Inflammatory macrophage treated with lipopolysaccharide for 1 hour (primary cell): ENCODE data around the gene FBXW9.
"Not testable (repeated sequence)": the region's sequence is repeated elsewhere in the genome, so short reads cannot be mapped to it uniquely, and the experiment has no call there.

Source experiments
- DNase-seq, 2 donors: peaks; one replicate each; pipeline ENCODE4 v3.0.0-alpha.2; 2020 to 2022

Gene FBXW9

DNA sequence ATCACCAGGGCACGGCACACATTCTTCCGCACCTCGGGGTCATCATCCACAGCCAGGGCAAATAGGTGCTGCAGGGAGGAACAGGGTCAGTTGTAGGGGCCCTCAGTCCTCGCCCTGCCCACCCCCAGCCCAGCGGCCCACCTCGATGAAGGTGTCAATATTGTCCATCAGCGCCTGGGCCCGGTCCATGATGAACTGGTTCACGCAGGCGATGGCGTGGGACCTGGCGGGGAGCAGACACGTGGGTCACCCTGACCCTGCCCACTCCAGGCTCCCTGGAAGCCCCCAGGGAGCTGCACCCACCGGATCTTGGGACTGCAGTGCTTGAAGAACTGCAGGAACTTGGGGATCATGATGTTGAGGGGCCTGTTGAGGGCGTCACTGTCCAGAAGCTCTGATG is 18.7 kb upstream of the FBXW9 start:
- no peak for DNase-seq

- DNase-seq = not testable (repeated sequence)
Measured at GRCh38 chr19:12713304-12713703, 16.9 kb upstream of the FBXW9 start.

DNA sequence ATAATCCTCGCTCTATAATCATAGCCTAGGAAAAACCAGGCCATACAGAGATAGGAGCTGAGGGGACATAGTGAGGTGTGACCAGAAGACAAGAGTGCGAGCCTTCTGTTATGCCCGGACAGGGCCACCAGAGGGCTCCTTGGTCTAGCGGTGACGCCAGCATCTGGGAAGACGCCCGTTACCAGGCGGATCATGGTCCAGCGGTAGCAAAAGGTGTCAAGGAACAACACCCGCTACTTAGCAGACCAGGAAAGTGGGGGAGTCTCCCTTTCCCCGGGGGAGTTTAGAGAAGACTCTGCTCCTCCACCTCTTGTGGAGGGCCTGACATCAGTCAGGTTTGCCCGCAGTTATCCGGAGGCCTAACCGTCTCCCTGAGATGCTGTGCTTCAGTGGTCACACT is 15.6 kb upstream of the FBXW9 start:
- not testable (repeated sequence) for DNase-seq

DNA sequence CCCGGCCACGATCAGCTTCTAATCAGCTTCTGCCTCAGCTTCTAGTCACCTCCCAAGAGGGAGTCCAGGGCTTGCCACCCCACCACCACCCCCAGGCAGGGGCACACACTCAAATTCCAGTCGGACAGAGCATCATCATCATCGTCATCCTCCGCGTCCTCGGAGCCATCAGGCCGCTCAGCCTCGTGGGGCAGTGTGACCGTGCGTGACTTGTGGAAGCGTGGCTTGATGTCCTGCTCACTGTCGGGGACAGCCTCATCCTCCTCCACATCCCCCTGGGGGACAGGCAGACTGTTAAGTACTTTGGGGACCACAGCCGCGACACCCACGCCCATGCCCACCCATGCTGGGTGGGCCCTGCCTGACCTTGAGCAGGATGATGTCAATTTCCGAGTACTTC is 14.8 kb upstream of the FBXW9 start:
- no peak for DNase-seq

DNA sequence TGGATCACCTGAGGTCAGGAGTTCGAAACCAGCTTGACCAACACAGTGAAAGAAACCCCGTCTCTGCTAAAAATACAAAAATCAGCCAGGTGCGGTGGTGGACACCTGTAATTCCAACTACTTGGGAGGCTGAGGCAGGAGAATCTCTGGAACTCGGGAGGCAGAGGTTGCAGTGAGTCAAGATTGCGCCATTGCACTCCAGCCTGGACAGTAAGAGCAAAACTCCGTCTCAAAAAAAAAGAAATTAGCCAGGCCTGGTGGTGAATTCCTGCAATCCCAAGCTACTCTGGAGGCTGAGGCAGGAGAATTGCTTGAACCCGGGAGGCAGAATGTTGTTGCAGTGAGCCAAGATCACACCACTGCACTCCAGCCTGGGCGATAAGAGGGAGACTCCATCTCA is 12.2 kb upstream of the FBXW9 start:
- DNase-seq = no peak

DNA sequence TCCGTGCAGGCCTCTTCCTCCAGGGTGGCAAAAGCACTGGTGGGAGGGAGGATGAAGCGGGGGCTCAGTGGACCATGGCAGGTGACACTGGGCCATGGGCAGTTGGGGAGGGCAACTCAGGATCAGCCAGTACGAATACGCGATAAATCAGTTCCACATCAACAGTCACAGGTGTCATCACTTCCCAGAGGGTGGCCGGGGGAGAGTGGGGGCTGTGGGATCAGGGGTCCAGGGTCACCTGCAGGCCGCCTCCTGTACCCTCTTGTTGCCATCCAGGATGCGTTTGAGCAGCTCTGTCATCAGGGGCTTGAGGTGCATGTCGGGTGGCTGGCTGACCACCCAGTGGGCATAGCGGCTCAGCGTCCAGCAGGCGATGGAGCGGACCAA is 9.9 kb upstream of the FBXW9 start:
- DNase-seq = no peak

- DNase-seq = no peak
Measured at GRCh38 chr19:12705654-12706331, 9.4 kb upstream of the FBXW9 start.

GRCh38 chr19:12705169-12705568 is 8.7 kb upstream of the FBXW9 start:
- DNase-seq = no peak

DNA sequence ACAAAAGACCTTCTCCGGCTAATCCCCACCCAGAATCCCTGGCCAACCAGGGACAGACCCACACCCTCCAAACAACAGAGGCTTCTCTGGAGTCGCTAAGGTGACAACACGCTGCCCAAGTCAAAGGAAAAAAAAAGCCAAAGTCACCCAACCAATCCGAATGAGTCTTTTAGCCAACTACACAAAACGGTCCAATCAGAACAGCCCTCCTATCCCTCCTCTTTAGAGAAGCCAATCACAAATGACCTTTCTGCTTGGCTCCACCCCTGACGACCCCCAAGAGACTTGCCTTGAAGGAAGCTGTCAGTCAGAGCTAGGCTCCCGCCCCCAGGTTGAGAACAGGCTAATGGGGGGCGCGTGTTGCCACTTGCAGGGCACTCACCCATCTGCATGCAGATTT is 6.6 kb upstream of the FBXW9 start:
- DNase-seq = peak in 1 of 2 donors; percentile 33

DNA sequence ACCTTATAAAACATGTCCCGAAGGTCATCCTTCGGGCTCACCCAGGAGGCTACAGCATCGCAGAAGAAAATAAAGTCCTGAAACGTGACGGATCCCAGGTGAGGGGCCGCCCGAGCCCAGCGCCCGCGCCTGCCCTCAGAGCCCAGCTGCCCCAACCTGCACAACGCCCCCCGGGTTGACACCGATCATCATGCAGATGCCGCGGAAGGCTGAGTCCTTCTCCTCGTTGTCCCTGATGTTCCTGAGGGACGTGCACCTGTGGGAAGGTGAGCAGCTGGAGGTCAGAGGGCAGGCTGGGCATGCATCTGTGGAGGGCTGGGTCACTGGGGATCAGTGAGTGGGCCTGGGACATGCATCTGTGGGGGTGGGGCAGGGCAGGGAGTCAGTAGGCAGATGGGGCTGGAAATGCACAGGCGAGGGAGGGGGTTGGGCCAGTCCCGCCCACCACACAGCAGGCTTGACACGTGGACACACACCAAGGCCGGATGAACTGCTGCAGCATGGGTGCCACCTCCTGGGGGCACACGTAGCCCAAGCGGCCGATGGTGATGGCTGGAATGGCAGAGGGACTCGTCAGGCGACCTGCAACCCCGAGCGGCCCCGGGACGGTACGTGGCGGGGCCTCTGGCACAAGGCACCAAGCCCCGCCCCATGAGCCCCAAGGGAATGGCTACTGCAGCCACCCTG is 5.3 kb upstream of the FBXW9 start:
- DNase-seq = no peak

DNA sequence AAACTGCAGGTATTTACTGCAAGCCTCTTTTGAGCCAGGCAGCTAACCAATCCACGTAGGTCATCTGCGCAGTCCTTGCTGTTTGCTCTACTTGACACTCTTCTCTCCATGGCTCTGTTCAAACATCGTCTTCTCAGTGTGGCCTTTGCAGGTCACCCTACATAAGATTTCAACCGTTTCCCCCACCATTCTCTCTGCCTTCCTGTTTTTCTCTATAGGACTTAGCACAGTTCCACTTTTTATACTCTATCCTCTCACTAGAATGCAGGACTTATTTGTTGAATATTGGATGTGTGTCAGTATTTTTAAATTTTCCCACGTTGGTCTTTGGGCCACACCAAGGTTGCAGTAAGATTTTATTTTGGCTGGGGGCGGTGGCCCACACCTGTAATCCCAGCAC is 1.7 kb upstream of the FBXW9 start:
- DNase-seq = no peak

DNA sequence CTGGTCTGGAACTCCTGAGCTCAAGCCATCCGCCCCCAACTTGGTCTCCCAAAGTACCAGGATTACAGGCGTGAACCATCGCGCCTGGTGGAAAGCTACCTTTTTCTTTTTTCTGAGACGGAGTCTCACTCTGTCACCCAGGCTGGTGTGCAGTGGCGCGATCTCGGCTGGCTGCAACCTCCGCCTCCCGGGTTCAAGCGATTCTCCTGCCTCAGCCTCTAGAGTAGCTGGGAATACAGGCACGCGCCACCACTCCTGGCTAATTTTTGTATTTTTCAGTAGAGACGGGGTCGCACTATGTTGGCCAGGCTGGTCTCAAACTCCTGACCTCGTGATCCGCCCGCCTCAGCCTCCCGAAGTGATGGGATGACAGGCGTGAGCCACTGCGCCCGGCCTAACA is 994 bp upstream of the FBXW9 start:
- DNase-seq = not testable (repeated sequence)

- DNase-seq = no peak
Measured at GRCh38 chr19:12695997-12696365, 450 bp downstream of the FBXW9 start.

DNA sequence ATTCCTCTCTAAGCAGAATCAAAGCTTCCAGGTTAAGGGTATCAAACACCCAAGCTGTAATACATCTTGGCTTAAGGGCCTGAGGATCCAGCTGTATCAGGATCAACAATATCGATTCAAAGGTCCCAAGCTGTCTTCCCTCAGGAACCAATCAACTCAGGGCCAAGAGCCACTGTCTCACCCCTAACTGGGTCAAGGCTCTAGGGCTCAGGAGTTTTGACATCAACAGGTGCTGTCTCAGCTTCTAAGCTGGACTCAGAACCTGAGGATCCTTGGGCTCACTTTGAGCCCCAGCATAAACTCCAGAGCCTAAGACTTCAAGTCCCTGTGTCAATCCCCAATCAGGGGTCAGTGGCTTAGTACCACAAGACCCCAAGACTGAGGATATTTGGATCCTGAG is 917 bp downstream of the FBXW9 start:
- no peak for DNase-seq

DNA sequence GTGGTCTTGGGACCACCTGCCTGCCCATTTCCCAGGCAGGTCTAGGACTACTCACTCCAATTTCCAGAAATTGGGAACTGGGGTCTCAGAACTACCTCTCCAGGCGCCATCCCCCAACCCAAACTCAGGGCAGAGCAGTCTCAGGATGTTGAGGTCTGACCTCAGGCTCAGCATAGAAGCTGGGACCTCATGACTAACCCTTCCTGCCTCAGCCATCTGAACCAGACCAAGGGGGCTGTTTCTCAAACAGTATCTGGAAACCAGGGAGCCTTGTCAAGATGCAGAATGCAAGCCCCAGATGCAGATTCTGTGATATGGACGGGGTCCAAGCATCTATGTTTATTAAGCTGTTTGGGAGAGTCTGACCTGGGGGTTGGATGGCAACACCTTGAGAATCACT is 1.3 kb downstream of the FBXW9 start:
- no peak for DNase-seq

- no peak for DNase-seq
Measured at GRCh38 chr19:12694641-12695040, 1.8 kb downstream of the FBXW9 start.

DNA sequence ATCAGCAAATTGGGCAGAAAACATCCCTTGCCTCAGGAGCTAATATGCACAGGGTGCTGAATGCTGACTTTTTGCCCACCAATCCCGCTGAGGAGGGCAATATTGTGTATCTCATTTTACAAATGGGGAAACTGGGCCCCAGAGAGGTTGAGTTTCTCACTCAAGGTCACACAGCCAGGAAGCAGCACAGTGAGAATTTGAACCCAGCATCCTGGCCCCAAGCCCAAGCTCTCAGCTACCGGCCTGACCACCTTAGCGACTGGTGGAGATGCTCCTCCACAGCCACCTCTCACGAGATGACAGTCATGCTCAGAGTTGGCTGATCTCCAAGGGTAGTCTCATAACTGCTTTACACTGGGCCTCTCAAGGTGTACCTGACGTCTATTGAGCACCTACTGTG is 3.5 kb downstream of the FBXW9 start:
- DNase-seq = no peak

GRCh38 chr19:12689581-12690216 is 6.7 kb downstream of the FBXW9 start:
- DNase-seq = no peak

DNA sequence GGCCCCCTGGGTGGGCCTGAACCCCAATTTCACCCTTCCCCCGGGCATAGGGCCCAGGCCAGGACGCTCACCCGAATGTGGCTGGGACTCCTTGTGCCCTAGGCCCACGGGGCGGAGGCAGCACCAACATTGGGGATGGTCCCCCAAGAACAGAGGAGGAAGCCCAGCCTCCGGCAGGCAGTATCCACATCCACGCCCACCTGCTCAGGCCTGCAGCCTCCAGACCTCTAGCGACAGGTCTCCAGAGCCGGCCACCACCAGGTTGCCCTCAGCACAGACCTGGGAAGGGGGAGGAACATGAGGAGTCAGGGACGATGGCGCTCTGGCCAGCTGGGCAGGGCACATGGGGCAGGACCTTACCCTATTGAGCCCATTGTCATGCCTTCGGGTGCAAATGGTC is 7.4 kb downstream of the FBXW9 start:
- no peak for DNase-seq

- no peak for DNase-seq
Measured at GRCh38 chr19:12687496-12688196, 8.8 kb downstream of the FBXW9 start, which contains the start of gene GNG14. Gene GNG14, plus strand, starts transcription at chr19:12687998. Its CDS starts 51 bp downstream, at chr19:12688049.

DNA sequence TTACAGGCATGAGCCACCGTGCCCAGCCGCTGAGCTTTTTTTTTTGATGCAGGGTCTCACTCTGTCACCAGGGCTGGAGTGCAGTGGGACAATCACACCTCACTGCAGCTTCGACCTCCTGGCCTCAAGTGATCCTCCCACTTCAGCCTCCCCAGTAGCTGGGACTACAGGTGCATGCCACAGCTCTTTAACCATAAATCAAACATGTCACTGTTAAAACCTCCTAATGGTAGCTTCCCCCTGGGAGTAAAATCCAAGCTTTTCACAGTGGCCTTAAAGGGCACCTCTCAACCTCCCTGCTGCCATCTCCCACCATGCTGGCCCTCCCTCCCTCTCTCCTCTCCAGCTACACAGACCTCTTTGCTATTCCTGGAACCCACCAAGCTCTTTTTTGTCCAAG is 10.6 kb downstream of the FBXW9 start:
- no peak for DNase-seq

DNA sequence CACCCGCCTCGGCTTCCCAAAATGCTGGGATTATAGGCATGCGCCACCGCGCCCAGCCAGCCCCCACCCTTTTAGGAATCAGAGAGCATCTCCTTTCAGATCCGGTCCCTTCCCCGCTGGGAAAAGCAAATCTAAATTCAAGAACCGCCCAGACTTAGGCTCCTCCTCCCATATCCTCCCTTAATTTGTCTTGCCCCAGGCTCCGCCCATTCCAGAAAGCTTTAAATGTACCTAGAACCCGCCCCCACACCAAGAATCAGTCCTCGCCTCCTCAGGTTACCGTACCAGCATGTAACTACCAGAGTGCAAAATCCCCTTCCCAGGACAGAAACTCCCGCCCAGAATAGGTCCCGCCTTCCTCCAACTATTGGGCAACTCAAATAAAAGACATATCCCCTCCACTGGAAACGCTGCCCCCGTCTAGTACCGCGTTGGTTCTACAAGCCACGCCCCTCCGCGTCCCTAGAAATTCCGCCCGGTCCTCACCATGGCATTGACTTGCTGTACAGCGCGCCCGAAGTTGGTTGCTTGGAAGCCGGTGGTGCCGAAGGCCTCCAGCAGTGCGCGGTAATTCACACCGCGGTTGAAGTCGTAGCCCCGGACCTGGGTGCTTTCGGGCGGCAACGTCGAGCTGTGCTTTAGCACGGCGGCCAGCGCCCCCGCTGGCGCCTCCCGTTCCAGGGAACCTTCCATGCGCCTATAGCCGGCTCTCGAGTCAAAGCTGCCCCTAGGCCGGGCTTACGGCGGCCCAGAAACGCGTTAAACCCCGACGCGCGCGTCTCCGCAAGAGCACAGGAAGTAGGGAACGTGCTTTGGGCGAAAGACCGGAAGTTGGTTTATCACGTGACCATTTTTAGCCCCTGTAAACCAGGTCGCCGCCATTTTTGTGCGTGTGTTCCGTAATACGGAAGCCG is 15.1 kb downstream of the FBXW9 start, which contains the start of gene DHPS:
Gene DHPS, minus strand, starts transcription at position 807 of the 914 bp plus-strand sequence. Its CDS starts 114 bp downstream, at position 693.
- peak; percentile 93 to 95 for DNase-seq
